Hepatic stellate cell (primary cell): ENCODE measurements around the gene NPHP4.

Experiments used
- DNase-seq: peaks from one replicate; pipeline ENCODE4 v3.0.0; 2011; ENCODE audit warnings: low spot score

NPHP4 gene

GRCh38 chr1:6003568-6004411 lies 11.6 kb upstream of the NPHP4 start:
- DNase-seq = no peak

- DNase-seq = no peak
Observed at GRCh38 chr1:6002714-6003501, 10.7 kb upstream of the NPHP4 start.

- no peak for DNase-seq
Observed at GRCh38 chr1:6001992-6002576, 9.9 kb upstream of the NPHP4 start.

DNA sequence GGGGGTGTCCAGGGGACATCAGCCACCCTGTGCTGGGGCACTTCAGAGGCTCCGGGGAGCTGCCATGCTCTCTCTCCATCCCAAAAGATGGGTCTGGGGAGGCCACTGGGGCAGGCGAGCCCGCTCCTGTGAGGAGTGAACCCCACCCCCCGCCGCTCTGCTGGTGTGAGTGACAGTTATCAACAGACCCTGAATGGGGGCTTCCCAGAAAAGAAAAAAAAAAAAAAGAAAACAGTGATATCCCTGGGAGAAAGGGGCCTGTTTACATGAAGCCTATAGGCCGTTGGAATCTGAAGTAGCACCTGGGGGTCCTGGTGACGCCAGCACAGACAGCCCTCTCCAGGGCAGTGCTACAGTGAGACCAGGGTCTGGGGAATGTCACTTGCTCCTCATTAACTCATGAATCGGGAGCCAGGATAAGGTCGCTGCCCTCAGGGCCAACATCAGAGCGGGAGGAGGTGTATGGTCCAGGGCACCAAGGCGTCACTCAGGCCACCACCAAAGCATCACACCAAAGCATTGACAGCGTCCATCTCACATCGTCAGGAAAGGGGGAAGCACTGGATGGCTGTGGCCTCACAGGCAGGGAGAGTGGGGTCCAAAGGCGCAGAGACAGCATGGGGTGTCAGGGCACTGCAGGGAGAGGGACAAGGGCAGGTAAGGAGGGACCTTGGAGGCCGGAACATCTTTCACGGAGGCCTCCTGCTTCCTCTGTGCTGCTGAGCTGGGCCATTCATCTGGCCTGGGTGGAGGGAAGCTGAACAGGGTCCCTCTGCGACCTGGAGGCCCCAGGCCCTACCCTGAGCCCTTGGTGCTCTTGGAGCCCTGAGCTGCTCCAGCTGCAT lies 8.4 kb upstream of the NPHP4 start:
- no peak for DNase-seq

GRCh38 chr1:5999711-6000443 lies 7.7 kb upstream of the NPHP4 start:
- DNase-seq = no peak

DNA sequence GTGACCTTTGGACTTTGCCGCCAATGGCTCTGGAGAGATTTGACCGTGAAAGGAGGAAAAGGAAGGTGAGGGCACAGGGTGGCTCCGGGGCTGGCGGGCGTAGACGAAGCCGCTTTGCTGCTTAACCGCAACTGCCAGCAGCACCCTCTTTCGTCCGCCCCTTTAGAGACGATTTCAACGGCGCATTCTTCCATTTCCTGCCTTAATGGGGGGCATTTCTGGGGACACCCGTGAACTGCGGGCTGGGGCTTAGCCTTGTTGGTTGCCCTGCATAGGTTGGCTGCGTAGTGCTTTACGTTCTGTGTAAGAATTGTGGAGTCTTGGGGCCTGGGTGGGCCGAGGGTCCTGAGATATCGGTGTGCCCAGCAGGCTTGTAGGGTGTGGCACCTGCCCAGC lies 6.7 kb upstream of the NPHP4 start:
- no peak for DNase-seq

DNA sequence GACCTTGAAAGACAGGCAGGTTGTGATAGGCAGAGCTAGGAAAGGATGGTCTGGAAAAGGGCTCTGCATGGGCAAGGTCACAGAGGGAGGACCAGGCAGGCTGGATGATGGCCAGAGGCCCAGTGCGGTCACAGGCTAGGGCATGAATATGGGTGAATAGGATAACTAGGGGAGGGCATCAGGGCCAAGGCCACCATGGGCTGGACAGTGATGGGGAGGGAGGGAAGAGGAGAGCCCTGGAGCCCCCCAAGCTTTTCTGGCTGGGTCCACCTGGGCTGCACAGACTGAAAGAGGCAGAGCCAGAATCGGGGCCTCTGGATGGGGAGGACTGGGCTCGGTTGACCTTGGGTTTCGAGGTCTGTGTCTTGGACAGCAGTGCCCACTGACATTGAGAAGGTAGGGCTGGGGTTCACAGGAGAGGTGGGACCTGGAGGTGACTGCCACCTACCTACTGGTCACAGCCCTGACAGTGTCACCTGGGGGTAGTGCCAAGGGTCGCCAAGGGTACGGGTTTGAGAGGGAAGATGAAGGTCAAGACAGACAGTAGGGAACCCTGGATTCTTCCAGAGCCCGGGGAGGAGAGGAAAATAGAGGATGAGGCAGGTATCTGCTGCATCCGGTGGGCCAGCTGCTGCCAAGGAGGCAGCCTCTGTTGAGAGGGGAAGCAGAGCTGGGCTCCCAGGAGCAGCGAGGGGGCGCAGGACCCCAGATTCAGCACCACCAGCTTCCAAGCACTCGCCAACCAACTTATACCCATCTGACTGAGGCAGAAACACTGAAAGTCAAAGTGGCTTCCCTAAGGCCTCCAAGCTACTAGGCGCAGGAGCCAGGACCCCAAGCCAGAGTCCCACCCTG lies 6.1 kb upstream of the NPHP4 start:
- DNase-seq = no peak

- no peak for DNase-seq
Observed at GRCh38 chr1:5997316-5997715, 5.1 kb upstream of the NPHP4 start.

DNA sequence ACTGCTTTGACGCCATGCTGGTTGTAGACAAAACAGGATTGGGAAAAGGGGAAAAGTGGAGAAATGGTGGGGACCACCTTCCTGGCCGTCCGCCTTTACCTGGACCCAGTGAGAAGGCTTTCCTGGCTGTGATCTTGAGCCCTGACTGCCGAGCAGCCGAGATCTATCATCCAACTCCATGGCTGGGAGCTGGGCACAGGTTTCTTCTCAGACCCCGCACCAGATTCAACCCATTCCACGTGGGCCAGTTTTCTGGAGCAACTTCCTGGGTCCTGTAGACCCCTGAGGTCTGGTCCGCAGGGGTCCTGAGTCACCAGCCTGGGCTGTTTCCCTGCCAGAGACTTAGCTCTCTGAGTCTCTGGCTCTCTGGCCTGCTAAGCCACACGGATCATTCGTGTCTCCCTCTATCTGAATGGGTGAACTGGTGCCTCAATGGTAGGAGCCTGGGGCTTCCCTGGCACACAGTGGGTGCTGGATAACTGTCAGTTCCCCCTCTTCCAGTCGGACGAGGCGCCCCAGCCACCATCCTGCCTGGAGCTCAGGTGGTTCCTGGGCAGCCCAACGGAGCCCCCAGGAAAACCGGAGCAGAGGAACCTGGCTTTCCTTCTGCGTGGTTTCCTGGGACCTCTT lies 4.5 kb upstream of the NPHP4 start:
- DNase-seq = no peak

- DNase-seq = no peak
Observed at GRCh38 chr1:5995871-5996630, 3.8 kb upstream of the NPHP4 start.

DNA sequence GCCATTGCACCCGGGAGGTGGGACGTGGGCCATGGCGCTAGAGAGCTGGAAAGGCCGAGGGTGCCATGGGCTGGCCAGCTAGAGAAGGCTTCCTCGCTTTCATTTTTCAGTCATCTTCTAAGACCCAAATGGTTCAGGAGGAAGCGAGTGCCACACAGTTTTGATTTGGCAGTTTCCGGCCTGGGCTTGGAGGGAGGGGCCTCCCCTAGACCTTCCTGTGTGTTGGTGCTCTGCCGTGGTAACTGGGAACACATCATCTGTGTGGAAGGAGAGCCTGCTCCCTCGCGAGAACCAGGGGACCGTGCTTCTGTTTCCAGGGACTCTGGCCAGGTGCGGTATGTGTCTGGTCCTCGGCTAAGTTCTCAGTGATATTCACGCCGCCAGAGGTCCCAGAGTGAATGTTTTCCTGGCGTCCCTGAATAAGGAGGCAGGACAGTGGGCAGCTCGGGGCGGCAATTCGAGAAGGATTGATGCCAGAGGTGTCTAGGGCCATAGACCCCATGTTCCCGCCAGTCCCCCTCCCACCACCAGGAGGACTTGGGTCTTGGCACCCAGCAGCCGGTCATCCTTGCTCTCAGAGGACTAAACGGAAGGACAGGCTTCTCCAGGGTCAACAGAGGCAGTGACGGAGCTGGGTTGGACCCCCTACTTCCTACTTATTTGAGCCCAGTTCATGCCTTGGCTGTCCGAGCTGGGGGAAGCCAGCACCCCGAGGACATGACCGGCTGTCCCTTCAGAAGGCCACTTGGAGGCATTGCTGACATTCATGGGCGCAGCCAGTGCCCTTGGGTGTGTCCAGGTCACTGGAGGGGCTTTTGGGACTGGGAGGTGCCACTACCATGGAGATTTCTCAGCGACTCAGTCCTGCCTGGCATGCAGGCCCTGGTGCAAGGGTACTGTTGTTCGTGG lies 2.7 kb upstream of the NPHP4 start:
- no peak for DNase-seq

DNA sequence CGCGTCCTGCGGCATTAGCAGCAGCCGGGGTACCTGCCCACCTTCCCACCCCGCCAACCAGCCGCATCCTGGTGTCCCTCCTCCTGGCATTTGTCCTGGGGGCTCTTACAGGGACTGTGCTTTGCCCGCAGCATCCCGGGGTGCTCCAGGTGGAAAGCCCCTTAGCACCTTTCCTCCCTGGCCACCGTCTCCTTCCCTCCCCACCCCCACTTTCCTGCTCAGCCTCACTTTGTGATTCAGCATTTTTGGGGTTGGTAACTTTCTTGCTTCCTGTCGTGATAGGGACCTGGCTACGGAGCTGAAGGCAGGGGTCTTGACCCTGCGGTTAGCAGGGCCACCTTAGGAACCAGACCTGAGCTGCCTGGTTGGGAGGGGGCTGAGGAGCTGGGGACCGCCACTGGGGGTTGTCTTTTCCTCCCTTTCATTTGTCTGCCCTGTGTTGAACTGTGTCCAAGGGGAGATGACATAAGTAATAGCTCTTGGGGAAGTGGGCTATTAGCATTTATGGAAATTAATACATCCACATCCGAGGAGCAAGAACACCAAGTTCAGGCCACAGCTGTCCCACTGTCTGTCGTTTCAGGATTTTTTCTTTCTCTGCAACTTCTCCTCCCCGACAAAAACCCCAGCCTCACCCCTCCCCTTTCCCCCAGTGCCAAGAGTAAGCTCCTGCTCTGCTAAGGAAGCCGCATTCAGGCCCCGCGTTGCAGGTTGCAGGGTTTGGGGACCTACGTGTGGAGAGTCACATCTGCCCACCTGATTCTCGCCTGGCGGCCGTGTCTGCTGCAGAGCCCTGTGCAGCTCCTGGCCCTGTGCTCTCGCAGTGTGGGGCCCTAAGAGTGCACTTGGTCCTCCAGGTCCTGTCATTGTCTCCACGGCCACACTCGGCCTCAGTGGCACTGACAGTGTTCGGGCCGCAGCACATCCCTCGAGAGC lies 1.6 kb upstream of the NPHP4 start:
- no peak for DNase-seq

DNA sequence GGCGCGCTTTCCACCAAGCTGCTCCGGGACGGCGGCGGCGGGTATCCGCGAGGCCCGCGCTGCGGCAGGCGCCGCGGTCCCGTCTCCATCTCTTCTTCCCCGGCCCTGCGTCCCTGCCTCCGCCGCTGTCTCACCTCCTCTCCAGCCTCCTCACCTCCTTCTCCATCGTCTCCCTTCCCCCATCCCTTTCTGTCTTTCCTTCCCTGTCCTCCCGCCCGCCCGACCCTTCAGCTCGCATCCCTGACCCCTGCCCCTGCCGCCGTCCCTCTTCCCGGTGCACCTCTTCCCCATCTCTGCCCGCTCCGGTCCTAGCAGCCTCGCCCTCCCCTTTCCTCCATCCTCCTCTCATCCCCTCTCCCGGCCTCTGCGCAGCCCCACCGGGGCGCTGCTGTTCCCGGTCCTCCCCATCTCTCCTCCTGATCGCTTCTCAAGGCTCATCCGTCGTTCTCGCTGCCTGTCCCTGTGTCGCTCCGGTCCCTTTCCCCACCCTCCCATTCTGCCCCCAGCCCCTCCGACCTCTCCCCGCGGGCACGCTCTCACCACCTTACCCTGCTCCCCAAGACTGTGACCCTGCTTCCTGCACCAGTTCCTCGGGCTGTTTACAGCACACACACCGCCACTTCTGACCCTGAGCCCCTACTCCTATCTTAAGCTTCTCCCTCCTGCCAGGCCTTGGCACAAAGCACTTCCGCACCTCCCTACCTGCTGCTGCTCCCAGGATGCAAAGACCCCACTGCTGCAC lies 760 bp upstream of the NPHP4 start:
- DNase-seq = no peak

GRCh38 chr1:5991381-5992025 lies 722 bp downstream of the NPHP4 start:
- peak; percentile 80 for DNase-seq

- no peak for DNase-seq
Observed at GRCh38 chr1:5990913-5991312, 1.3 kb downstream of the NPHP4 start.
